Ascending aorta (tissue), 2 donors: ENCODE results near the gene TIGD1. TPM values are rescaled to one million over a fixed set of nuclear protein-coding genes. Genes with fewer than 3 reads are reported as not detected.

Experiments
- DNase-seq, 2 donors: peaks; one replicate each; pipeline ENCODE4 v3.0.0-alpha.2; 2019; ENCODE audit warnings: low spot score in 2 of 2
- H3K27ac ChIP-seq, 2 donors: fragments of 200-600 bp; sonication (generic); one replicate each; pipeline ENCODE4 v1.5.1; 2016 to 2017; ENCODE audit warnings: mild to moderate bottlenecking in 1 of 2
- H3K27me3 ChIP-seq: fragments of 200-600 bp; sonication (generic); one replicate; pipeline ENCODE4 v1.5.1; 2017
- H3K36me3 ChIP-seq, 2 donors: fragments of 200-600 bp; sonication (generic); one replicate each; pipeline ENCODE4 v1.5.1; 2016
- H3K4me1 ChIP-seq, 2 donors: fragments of 200-600 bp; sonication (generic); one replicate each; pipeline ENCODE4 v1.5.1; 2016 to 2017; ENCODE audit warnings: mild to moderate bottlenecking in 1 of 2
- H3K4me3 ChIP-seq, 2 donors: fragments of 200-600 bp; sonication (generic); one replicate each; pipeline ENCODE4 v1.5.1; 2016 to 2017; ENCODE audit warnings: mild to moderate bottlenecking in 1 of 2
- H3K9me3 ChIP-seq, 2 donors: fragments of 200-600 bp; sonication (generic); one replicate each; pipeline ENCODE4 v1.5.1; 2016
- CTCF ChIP-seq, 3 experiments: fragments of 200-600 bp in 2 of 3; fragments of 450-650 bp in 1 of 3; sonication (generic) in 2 of 3; IDR thresholded peaks; one replicate each; pipeline ENCODE4 v1.5.1; 2016 to 2019; ENCODE audit warnings: antibody characterized with exemption in 3 of 3, mild to moderate bottlenecking in 1 of 3, moderate library complexity in 1 of 3
- intact Hi-C: fragments of 100-400 bp; cut with DNase I; formaldehyde crosslinking; loops from one replicate; pipeline ENCODE4 v1.15.1; 2023
- total RNA-seq: library from RNA; depleted of rRNA; stranded (reverse); fragments of >200 nt; gene quantifications from one replicate; pipeline ENCODE4 v1.1.0, GENCODE V29; 2016

Gene TIGD1
- total RNA-seq, 1 donor from 2014 or later = 0.53 TPM

GRCh38 chr2:232581725-232582124 lies 31.4 kb upstream of the TIGD1 start:
- Histone ChIP-seq H3K9me3 (no peaks in the 10 kb centered on the region), H3K4me3 (no peak overlapping the region), H3K4me1 (no peaks in the 10 kb centered on the region), H3K27ac (no peak overlapping the region), H3K36me3 (peaks cover 13 to 35% of the 10 kb centered on the region in 2 donors), H3K27me3 (no peaks in the 10 kb centered on the region)
- no peak for DNase-seq
- intact Hi-C loops = no loop called here
- TF ChIP-seq CTCF (IDR thresholded peaks at IDR 0.05) = no peak

GRCh38 chr2:232580648-232580981 lies 30.3 kb upstream of the TIGD1 start:
- Histone ChIP-seq H3K9me3 (no peaks in the 10 kb centered on the region), H3K36me3 (peaks cover 13 to 35% of the 10 kb centered on the region in 2 donors), H3K27me3 (no peaks in the 10 kb centered on the region), H3K27ac (no peak overlapping the region), H3K4me1 (no peaks in the 10 kb centered on the region), H3K4me3 (no peak overlapping the region)
- intact Hi-C loops = no loop called here
- DNase-seq = no peak
- no peak for TF ChIP-seq CTCF (IDR thresholded peaks at IDR 0.05)

- no peaks in the 10 kb centered on the region for H3K9me3 ChIP-seq
- TF ChIP-seq CTCF (IDR thresholded peaks at IDR 0.05) = no peak
- no peaks in the 10 kb centered on the region for H3K27me3 ChIP-seq
- H3K27ac ChIP-seq = no peak overlapping the region
- H3K4me1 ChIP-seq = no peaks in the 10 kb centered on the region
- no peak for DNase-seq
- peaks cover 26 to 47% of the 10 kb centered on the region in 2 donors for H3K36me3 ChIP-seq
- no peak overlapping the region for H3K4me3 ChIP-seq
- intact Hi-C loops = no loop called here
Measured at GRCh38 chr2:232578626-232579025, 28.3 kb upstream of the TIGD1 start.

- intact Hi-C loops = no loop called here
- no peak for DNase-seq
- H3K9me3 ChIP-seq = no peaks in the 10 kb centered on the region
- no peaks in the 10 kb centered on the region for H3K27me3 ChIP-seq
- H3K4me3 ChIP-seq = no peak overlapping the region
- TF ChIP-seq CTCF (IDR thresholded peaks at IDR 0.05) = no peak
- H3K27ac ChIP-seq = no peak overlapping the region
- H3K36me3 ChIP-seq = peaks cover 28 to 55% of the 10 kb centered on the region in 2 donors
- no peaks in the 10 kb centered on the region for H3K4me1 ChIP-seq
Measured at GRCh38 chr2:232577841-232578240, 27.5 kb upstream of the TIGD1 start.

GRCh38 chr2:232576995-232577394 lies 26.6 kb upstream of the TIGD1 start:
- no peak for DNase-seq
- Histone ChIP-seq H3K4me3 (no peak overlapping the region), H3K27ac (no peak overlapping the region), H3K36me3 (peaks cover 24 to 55% of the 10 kb centered on the region in 2 donors), H3K27me3 (no peaks in the 10 kb centered on the region), H3K4me1 (no peaks in the 10 kb centered on the region), H3K9me3 (no peaks in the 10 kb centered on the region)
- intact Hi-C loops = no loop called here
- TF ChIP-seq CTCF (IDR thresholded peaks at IDR 0.05) = no peak

- no peaks in the 10 kb centered on the region for H3K27me3 ChIP-seq
- intact Hi-C loops = no loop called here
- H3K36me3 ChIP-seq = peaks cover 23 to 53% of the 10 kb centered on the region in 2 donors
- H3K4me3 ChIP-seq = no peak overlapping the region
- H3K27ac ChIP-seq = no peak overlapping the region
- no peaks in the 10 kb centered on the region for H3K9me3 ChIP-seq
- no peak for TF ChIP-seq CTCF (IDR thresholded peaks at IDR 0.05)
- no peak for DNase-seq
- H3K4me1 ChIP-seq = no peaks in the 10 kb centered on the region
Measured at GRCh38 chr2:232575404-232575746, 25.0 kb upstream of the TIGD1 start.
